Duodenal mucosa (tissue), 2 donors: ENCODE measurements around the gene FOXO3.

Experiments
- H3K27ac ChIP-seq: one replicate; pipeline ENCODE4 v1.7.0; 2013; ENCODE audit warnings: low read depth, low read length
- H3K27me3 ChIP-seq, 2 donors: one replicate each; pipeline ENCODE4 v1.7.0; 2013; ENCODE audit warnings: low read length in 2 of 2, control low read depth in 1 of 2; ENCODE audit not compliant: insufficient read depth in 2 of 2, control insufficient read depth in 1 of 2
- H3K36me3 ChIP-seq, 2 donors: one replicate each; pipeline ENCODE4 v1.7.0; 2013; ENCODE audit warnings: low read length in 2 of 2, control low read depth in 1 of 2; ENCODE audit not compliant: insufficient read depth in 2 of 2, control insufficient read depth in 1 of 2
- H3K4me1 ChIP-seq, 2 donors: one replicate each; pipeline ENCODE4 v1.7.0; 2013; ENCODE audit warnings: low read length in 2 of 2, control low read depth in 1 of 2; ENCODE audit not compliant: insufficient read depth in 2 of 2, control insufficient read depth in 1 of 2
- H3K4me3 ChIP-seq, 2 donors: one replicate each; pipeline ENCODE4 v1.7.0; 2013; ENCODE audit warnings: low read length in 2 of 2, low read depth in 1 of 2
- H3K9ac ChIP-seq, 2 donors: one replicate each; pipeline ENCODE4 v1.7.0; 2013; ENCODE audit warnings: low read length in 2 of 2, low read depth in 1 of 2
- H3K9me3 ChIP-seq, 2 donors: one replicate each; pipeline ENCODE4 v1.7.0; 2013; ENCODE audit warnings: low read length in 2 of 2, control low read depth in 1 of 2; ENCODE audit not compliant: control insufficient read depth in 1 of 2

Gene FOXO3

GRCh38 chr6:108625581-108625980, 64.9 kb downstream of the FOXO3 start:
- no peaks in the 10 kb centered on the region for H3K9me3 ChIP-seq
- no peaks in the 10 kb centered on the region for H3K27me3 ChIP-seq
- H3K36me3 ChIP-seq: no peaks in the 10 kb centered on the region
- H3K4me3 ChIP-seq: no peak overlapping the region
- H3K4me1 ChIP-seq: peaks cover 26 to 27% of the 10 kb centered on the region in 2 donors
- no peak overlapping the region for H3K27ac ChIP-seq
- no peak overlapping the region for H3K9ac ChIP-seq

- Histone ChIP-seq H3K4me1 (peaks cover 21 to 33% of the 10 kb centered on the region in 2 donors), H3K27me3 (no peaks in the 10 kb centered on the region), H3K9ac (no peak overlapping the region), H3K36me3 (no peaks in the 10 kb centered on the region), H3K4me3 (no peak overlapping the region), H3K9me3 (no peaks in the 10 kb centered on the region), H3K27ac (no peak overlapping the region)
Observed at GRCh38 chr6:108626777-108627176, 66.1 kb downstream of the FOXO3 start.

GRCh38 chr6:108627692-108628550, 67.2 kb downstream of the FOXO3 start:
- no peaks in the 10 kb centered on the region for H3K27me3 ChIP-seq
- H3K36me3 ChIP-seq: no peaks in the 10 kb centered on the region
- no peak overlapping the region for H3K9ac ChIP-seq
- peaks cover 19 to 32% of the 10 kb centered on the region in 2 donors for H3K4me1 ChIP-seq
- H3K27ac ChIP-seq: no peak overlapping the region
- H3K4me3 ChIP-seq: no peak overlapping the region
- H3K9me3 ChIP-seq: no peaks in the 10 kb centered on the region

- H3K4me1 ChIP-seq: peaks cover 19 to 29% of the 10 kb centered on the region in 2 donors
Observed at GRCh38 chr6:108630050-108630714, 69.5 kb downstream of the FOXO3 start.

GRCh38 chr6:108632441-108632840, 71.7 kb downstream of the FOXO3 start:
- H3K4me1 ChIP-seq: peaks cover 24 to 35% of the 10 kb centered on the region in 2 donors
- no peak overlapping the region for H3K9ac ChIP-seq
- no peaks in the 10 kb centered on the region for H3K36me3 ChIP-seq
- H3K27ac ChIP-seq: no peak overlapping the region
- no peaks in the 10 kb centered on the region for H3K27me3 ChIP-seq
- H3K4me3 ChIP-seq: no peak overlapping the region
- H3K9me3 ChIP-seq: no peaks in the 10 kb centered on the region

More at GRCh38 chr6:108630050-108630714, 69.5 kb downstream of the FOXO3 start:
- H3K27me3 ChIP-seq: no peaks in the 10 kb centered on the region
- no peak overlapping the region for H3K27ac ChIP-seq
- H3K9ac ChIP-seq: no peak overlapping the region
- no peaks in the 10 kb centered on the region for H3K36me3 ChIP-seq
- H3K4me3 ChIP-seq: no peak overlapping the region
- no peaks in the 10 kb centered on the region for H3K9me3 ChIP-seq

- H3K27ac ChIP-seq: no peak overlapping the region
- no peaks in the 10 kb centered on the region for H3K9me3 ChIP-seq
- H3K36me3 ChIP-seq: no peaks in the 10 kb centered on the region
- no peak overlapping the region for H3K4me3 ChIP-seq
- no peak overlapping the region for H3K9ac ChIP-seq
- H3K27me3 ChIP-seq: no peaks in the 10 kb centered on the region
- H3K4me1 ChIP-seq: peaks cover 19 to 27% of the 10 kb centered on the region in 2 donors
Observed at GRCh38 chr6:108633436-108633835, 72.7 kb downstream of the FOXO3 start.

GRCh38 chr6:108635505-108636226, 74.9 kb downstream of the FOXO3 start:
- Histone ChIP-seq H3K9ac (no peak overlapping the region), H3K4me3 (no peak overlapping the region), H3K27ac (no peak overlapping the region), H3K4me1 (peaks cover 11 to 20% of the 10 kb centered on the region in 2 donors), H3K9me3 (no peaks in the 10 kb centered on the region), H3K27me3 (no peaks in the 10 kb centered on the region), H3K36me3 (no peaks in the 10 kb centered on the region)

GRCh38 chr6:108637963-108638362, 77.2 kb downstream of the FOXO3 start:
- no peaks in the 10 kb centered on the region for H3K9me3 ChIP-seq
- H3K4me3 ChIP-seq: no peak overlapping the region
- peaks cover 11 to 14% of the 10 kb centered on the region in 2 donors for H3K4me1 ChIP-seq
- no peaks in the 10 kb centered on the region for H3K36me3 ChIP-seq
- no peak overlapping the region for H3K27ac ChIP-seq
- no peaks in the 10 kb centered on the region for H3K27me3 ChIP-seq
- H3K9ac ChIP-seq: no peak overlapping the region

GRCh38 chr6:108638993-108639392, 78.3 kb downstream of the FOXO3 start:
- no peak overlapping the region for H3K4me3 ChIP-seq
- H3K9me3 ChIP-seq: no peaks in the 10 kb centered on the region
- H3K27me3 ChIP-seq: no peaks in the 10 kb centered on the region
- H3K36me3 ChIP-seq: no peaks in the 10 kb centered on the region
- no peak overlapping the region for H3K9ac ChIP-seq
- H3K27ac ChIP-seq: no peak overlapping the region
- peaks cover 9 to 23% of the 10 kb centered on the region in 2 donors for H3K4me1 ChIP-seq

- peaks cover 9 to 27% of the 10 kb centered on the region in 2 donors for H3K4me1 ChIP-seq
- H3K9ac ChIP-seq: no peak overlapping the region
- H3K27me3 ChIP-seq: no peaks in the 10 kb centered on the region
- no peaks in the 10 kb centered on the region for H3K36me3 ChIP-seq
- H3K4me3 ChIP-seq: no peak overlapping the region
- H3K27ac ChIP-seq: no peak overlapping the region
- no peaks in the 10 kb centered on the region for H3K9me3 ChIP-seq
Observed at GRCh38 chr6:108640104-108640503, 79.4 kb downstream of the FOXO3 start.
